Right lobe of liver (tissue), 6 donors: ENCODE results near the gene RCN2. TPM values are rescaled to one million over a fixed set of nuclear protein-coding genes. Genes with fewer than 3 reads are reported as not detected.

Source experiments
- ATAC-seq, 4 donors: fragments of 200-7000 bp; cut with Tn5 transposase; one replicate each; pipeline ENCODE4 v1.9.1; 2020; ENCODE audit warnings: mild to moderate bottlenecking in 4 of 4, moderate library complexity in 4 of 4
- DNase-seq, 3 donors: peaks; one replicate each; pipeline ENCODE4 v3.0.0-alpha.2; 2020
- H3K27ac ChIP-seq, 3 donors: fragments of 200-600 bp; one replicate each; pipeline ENCODE4 v1.8.0; 2022
- H3K27me3 ChIP-seq, 2 donors: fragments of 200-600 bp; one replicate each; pipeline ENCODE4 v1.8.0; 2022
- H3K36me3 ChIP-seq, 4 donors: fragments of 200-600 bp; sonication (generic) in 1 of 4; one replicate each; pipeline versions ENCODE4 v1.5.1 to v1.8.0; 2017 to 2022; ENCODE audit warnings: control low read depth in 1 of 4
- H3K4me1 ChIP-seq, 4 donors: fragments of 200-600 bp; sonication (generic) in 1 of 4; one replicate each; pipeline versions ENCODE4 v1.5.1 to v1.8.0; 2017 to 2022; ENCODE audit warnings: control low read depth in 1 of 4
- H3K4me3 ChIP-seq, 3 donors: fragments of 200-600 bp; one replicate each; pipeline ENCODE4 v1.8.0; 2022
- H3K9me3 ChIP-seq, 4 donors: fragments of 200-600 bp; sonication (generic) in 1 of 4; one replicate each; pipeline versions ENCODE4 v1.5.1 to v1.8.0; 2017 to 2022; ENCODE audit warnings: control low read depth in 1 of 4
- CTCF ChIP-seq, 4 donors: fragments of 200-600 bp in 3 of 4; fragments of 450-650 bp in 1 of 4; IDR thresholded peaks; one replicate each; pipeline versions ENCODE4 v1.5.1 to v1.8.0; 2016 to 2022; ENCODE audit warnings: antibody characterized with exemption in 4 of 4, mild to moderate bottlenecking in 2 of 4
- POLR2A ChIP-seq: fragments of 450-650 bp; IDR thresholded peaks from one replicate; pipeline ENCODE4 v1.6.1; 2017; ENCODE audit warnings: antibody characterized with exemption, mild to moderate bottlenecking
- WGBS: methylation state at CpG from one replicate; pipeline ENCODE4 v1.1.6; 2018; ENCODE audit warnings: low coverage, low lambda C conversion rate; ENCODE audit not compliant: insufficient coverage; ENCODE audit errors: missing lambda C conversion rate; 5-methylcytosine and 5-hydroxymethylcytosine counted together
- intact Hi-C, 2 donors: fragments of 100-400 bp; cut with DNase I; formaldehyde crosslinking; loops; one replicate each; pipeline versions ENCODE4 v1.11.2 to v1.14.1; 2022
- total RNA-seq, 6 experiments: library from RNA; depleted of rRNA in 2 of 6; stranded (reverse); fragments of >200 nt in 2 of 6; fragmentation: NEBNext Ultra II Directional in 3 of 6; extraction: Animal tissue kit (Norgen Biotek cat#: 25700) in 3 of 6; gene quantifications; one replicate each; pipeline versions ENCODE4 v1.1.0 to v1.2.4, GENCODE V29; 2016 to 2023
- donor health status: DM: no; HTN: yes; CAD: no.
- donor health status: DM: no; HTN: no; CAD: no.
- donor health status: DM: no; HTN: no; CAD: no.
- donor health status: DM: no; HTN: yes; CAD: no.
- donor health status: DM: no; HTN: yes; CAD: no.

The RCN2 gene
- total RNA-seq, 6 experiments from 2014 or later, result 5.6 to 17.6 (median 11.8) TPM

- Histone ChIP-seq H3K36me3 (peaks cover 0 to 32% (median 3%) of the 10 kb centered on the region in 4 donors), H3K4me3 (no peak overlapping the region), H3K9me3 (no peaks in the 10 kb centered on the region), H3K27me3 (no peaks in the 10 kb centered on the region), H3K27ac (no peak overlapping the region), H3K4me1 (no peaks in the 10 kb centered on the region)
- intact Hi-C loops, result no loop called here
- no peak for TF ChIP-seq POLR2A
- no peak for TF ChIP-seq CTCF (IDR thresholded peaks at IDR 0.05)
- ATAC-seq (no peak), DNase-seq (no peak)
- WGBS, result 100% methylated on average over 2 of the region's 2 CpGs
Observed at GRCh38 chr15:76945494-76946093, 14.0 kb downstream of the RCN2 start.

- Histone ChIP-seq H3K27ac (no peak overlapping the region), H3K36me3 (peaks cover 0 to 35% (median 3%) of the 10 kb centered on the region in 4 donors), H3K4me1 (no peaks in the 10 kb centered on the region), H3K27me3 (no peaks in the 10 kb centered on the region), H3K4me3 (no peak overlapping the region), H3K9me3 (no peaks in the 10 kb centered on the region)
- TF ChIP-seq POLR2A, result no peak
- DNase-seq, result no peak
- WGBS, result 82% methylated on average over 3 of the region's 3 CpGs
- no peak for ATAC-seq
- intact Hi-C loops, result no loop called here
Observed at GRCh38 chr15:76947454-76947853, 15.9 kb downstream of the RCN2 start.

- ATAC-seq, result no peak
Observed at GRCh38 chr15:76951220-76951619, 19.7 kb downstream of the RCN2 start.

GRCh38 chr15:76953913-76954312 lies 22.4 kb downstream of the RCN2 start:
- no peak for ATAC-seq
- Histone ChIP-seq H3K27me3 (no peaks in the 10 kb centered on the region), H3K27ac (no peak overlapping the region), H3K9me3 (no peaks in the 10 kb centered on the region), H3K4me3 (no peak overlapping the region), H3K4me1 (no peaks in the 10 kb centered on the region), H3K36me3 (peaks cover 0 to 9% (median 0%) of the 10 kb centered on the region in 4 donors)
- intact Hi-C loops, result no loop called here
- TF ChIP-seq POLR2A, result no peak
- no peak for TF ChIP-seq CTCF (IDR thresholded peaks at IDR 0.05)
- 55% methylated on average over 3 of the region's 3 CpGs for WGBS
- DNase-seq, result no peak

More at GRCh38 chr15:76951220-76951619, 19.7 kb downstream of the RCN2 start:
- no peaks in the 10 kb centered on the region for H3K27me3 ChIP-seq
- H3K9me3 ChIP-seq, result no peaks in the 10 kb centered on the region
- no peaks in the 10 kb centered on the region for H3K4me1 ChIP-seq
- no peak overlapping the region for H3K27ac ChIP-seq
- no peak for DNase-seq
- 100% methylated on average over 1 of the region's 1 CpG for WGBS
- H3K4me3 ChIP-seq, result no peak overlapping the region
- TF ChIP-seq CTCF (IDR thresholded peaks at IDR 0.05) (no peak), POLR2A (no peak)
- intact Hi-C loops, result no loop called here
- H3K36me3 ChIP-seq, result peaks cover 0 to 26% (median 3%) of the 10 kb centered on the region in 4 donors

- no peak for DNase-seq
- Histone ChIP-seq H3K4me3 (no peak overlapping the region), H3K36me3 (peaks cover 0 to 5% (median 0%) of the 10 kb centered on the region in 4 donors), H3K27me3 (no peaks in the 10 kb centered on the region), H3K9me3 (no peaks in the 10 kb centered on the region), H3K27ac (no peak overlapping the region), H3K4me1 (no peaks in the 10 kb centered on the region)
- 84% methylated on average over 2 of the region's 2 CpGs for WGBS
- TF ChIP-seq POLR2A (no peak), CTCF (IDR thresholded peaks at IDR 0.05) (no peak)
- no peak for ATAC-seq
- intact Hi-C loops, result no loop called here
Observed at GRCh38 chr15:76954744-76955143, 23.2 kb downstream of the RCN2 start.
